ENCODE data around the gene ANKRD13D.
"Not testable (repeated sequence)": the region's sequence is repeated elsewhere in the genome, so short reads cannot be mapped to it uniquely, and the experiment has no call there.

ANKRD13D gene

DNA sequence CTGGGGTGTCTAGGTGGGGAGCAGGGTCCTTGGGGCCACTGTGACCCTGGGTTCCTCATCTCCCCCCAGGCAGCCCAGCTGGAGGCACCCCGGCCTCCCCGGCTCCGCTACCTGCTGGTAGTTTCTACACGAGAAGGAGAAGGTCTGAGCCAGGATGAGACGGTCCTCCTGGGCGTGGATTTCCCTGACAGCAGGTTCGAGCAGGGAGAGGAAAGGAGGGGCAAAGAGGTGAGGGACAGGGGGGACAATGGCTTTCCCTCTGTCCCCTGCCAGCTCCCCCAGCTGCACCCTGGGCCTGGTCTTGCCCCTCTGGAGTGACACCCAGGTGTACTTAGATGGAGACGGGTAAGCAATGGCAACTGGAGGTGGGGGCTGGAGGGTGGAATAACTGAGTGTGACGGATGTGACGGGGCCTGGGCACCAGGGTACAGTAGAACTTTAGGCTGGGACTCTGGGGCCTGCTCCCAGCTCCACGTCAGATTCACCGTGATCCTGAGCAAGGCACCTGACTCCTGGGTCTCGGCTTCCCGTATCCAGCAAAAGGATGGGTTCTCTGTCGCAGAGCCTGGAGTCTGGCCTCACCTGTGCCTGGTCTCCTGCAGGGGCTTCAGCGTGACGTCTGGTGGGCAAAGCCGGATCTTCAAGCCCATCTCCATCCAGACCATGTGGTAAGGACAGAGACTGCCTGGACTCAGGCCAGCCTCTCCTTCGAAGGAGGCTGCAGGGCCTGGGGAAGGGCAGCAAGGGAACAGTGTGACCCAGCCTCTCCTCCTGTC lies 17.9 kb downstream of the ANKRD13D start:
- DNase-seq, result no peak

DNA sequence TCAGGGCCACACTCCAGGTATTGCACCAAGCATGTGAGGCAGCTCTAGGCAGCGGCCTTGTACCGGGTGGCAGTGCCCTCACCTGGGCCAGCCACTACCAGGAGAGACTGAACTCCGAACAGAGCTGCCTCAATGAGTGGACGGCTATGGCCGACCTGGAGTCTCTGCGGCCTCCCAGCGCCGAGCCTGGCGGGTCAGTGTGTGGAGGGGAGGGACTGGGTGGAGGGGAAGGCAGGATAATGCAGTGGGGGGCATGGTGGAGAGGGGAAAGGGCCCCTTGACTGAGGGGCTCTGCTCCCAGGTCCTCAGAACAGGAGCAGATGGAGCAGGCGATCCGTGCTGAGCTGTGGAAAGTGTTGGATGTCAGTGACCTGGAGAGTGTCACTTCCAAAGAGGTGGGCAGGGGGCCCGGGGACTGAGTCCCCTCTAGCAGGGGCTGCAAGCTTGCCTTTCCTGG lies 18.5 kb downstream of the ANKRD13D start:
- DNase-seq, result no peak

DNA sequence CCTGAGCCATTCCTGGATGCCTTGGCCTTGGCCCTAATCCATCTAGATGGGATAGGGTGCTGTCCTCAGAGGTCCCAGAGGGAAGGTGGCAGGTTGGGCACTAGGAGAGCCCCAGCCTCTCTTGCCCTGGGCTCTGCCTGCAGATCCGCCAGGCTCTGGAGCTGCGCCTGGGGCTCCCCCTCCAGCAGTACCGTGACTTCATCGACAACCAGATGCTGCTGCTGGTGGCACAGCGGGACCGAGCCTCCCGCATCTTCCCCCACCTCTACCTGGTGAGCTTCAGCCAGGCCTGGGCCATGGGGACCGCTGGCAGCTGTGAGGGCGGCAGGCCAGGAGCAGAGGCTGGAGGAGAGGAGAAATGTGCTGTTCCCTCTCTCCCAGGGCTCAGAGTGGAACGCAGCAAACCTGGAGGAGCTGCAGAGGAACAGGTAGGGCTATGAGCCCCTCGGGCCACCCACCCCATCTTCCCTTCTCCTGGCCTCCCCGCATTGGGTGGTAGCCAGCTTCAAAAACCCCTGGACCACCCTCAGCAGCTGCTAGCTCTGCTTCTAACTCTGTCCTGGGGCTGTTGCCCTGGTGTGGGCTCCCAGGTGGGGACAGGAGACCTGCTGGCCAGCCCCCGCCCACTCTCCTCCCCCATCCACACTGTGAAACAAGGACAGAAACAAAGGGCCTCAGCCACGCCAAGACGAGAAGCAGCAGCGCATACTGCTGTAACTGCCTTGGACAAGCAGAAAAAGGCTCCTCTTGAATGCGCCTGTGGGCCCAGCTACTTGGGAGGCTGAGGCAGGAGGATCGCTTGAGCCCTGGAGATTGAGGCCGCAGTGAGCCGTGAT lies 19.1 kb downstream of the ANKRD13D start:
- no peak for DNase-seq

DNA sequence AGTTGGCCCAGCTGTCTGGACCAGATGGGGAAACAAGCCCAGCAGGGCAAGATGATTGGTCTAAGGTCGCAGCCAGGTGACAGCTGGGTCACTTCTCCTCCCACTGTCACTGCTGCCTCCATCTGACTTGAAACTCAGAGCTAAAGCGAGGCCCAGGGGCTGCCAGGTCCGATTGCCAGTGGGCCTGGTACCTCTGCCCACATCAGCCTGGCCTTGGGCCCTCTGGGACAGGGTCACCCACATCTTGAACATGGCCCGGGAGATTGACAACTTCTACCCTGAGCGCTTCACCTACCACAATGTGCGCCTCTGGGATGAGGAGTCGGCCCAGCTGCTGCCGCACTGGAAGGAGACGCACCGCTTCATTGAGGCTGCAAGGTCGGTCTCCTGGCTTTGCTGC lies 20.1 kb downstream of the ANKRD13D start:
- no peak for DNase-seq

DNA sequence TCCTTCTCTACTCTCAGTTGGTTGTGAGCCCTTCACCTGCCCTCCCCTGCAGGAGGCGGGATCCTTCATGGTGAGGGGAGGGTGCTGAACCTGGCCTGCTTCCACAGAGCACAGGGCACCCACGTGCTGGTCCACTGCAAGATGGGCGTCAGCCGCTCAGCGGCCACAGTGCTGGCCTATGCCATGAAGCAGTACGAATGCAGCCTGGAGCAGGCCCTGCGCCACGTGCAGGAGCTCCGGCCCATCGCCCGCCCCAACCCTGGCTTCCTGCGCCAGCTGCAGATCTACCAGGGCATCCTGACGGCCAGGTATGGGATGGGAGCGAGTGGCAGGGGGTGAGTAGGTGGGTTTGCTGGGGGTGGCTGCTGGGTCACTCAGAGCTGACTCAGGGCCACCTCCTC lies 20.6 kb downstream of the ANKRD13D start:
- no peak for DNase-seq

DNA sequence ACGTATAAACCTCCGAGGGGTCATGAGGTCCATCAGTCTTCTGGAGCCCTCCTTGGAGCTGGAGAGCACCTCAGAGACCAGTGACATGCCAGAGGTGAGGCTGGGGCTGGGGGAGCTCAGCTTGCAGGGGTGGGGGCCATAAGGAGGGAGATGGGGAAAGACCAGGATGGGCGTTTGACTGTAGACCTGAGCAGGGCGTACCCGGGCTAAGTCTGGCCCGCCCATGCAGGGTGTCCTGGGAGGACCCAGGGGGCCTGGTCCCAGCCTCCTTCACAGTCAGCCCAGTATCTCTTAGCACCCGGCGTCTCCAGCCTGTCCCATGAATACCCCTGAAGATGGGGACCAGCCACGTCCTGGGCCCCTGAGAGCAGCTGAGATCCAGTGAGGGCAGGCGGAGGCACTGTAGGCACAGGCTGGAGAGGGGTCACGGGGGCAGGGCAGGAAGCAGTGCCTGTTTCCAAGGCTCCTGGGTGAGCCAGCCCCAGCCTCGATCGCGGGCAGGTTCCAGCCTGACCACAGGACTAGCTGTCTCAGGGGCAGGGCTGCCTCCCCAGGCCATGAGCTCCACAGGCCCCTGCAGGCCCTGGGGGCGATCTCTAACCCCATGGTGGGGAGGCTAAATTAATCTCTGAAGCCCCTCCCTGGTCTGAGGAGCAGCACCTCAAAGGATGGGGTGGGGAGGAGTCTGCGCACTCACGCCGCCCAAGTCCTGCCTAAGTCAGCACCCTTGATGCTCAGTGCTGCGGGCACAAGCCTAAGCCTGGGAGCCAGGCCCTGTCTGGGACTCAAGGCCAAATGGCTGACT lies 21.3 kb downstream of the ANKRD13D start:
- no peak for DNase-seq

DNA sequence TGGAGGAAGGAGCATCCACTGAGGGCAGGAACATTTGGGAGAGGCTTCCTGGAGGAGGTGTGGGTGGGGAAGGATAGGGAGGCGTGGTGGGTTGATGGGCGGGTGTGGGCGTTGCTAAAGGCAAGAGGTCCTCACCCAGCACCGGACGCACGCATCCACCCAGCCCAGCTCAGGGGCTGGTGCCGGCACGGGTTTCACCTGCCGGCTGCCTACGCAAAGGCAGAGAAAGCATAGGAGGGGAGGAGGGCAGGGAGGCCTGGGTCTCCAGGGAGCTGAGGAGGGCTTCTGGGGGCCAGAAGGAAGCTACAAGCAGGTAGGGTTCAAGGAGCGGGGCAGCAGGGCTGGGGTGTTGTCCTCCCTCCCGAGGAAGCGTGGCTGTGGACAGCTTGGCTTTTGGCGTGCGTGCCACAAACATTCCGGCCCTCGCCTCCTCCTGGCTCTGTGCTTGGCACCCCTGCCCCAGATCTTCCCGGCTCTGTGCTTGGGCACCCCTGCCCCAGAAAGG lies 22.0 kb downstream of the ANKRD13D start:
- DNase-seq, result no peak

DNA sequence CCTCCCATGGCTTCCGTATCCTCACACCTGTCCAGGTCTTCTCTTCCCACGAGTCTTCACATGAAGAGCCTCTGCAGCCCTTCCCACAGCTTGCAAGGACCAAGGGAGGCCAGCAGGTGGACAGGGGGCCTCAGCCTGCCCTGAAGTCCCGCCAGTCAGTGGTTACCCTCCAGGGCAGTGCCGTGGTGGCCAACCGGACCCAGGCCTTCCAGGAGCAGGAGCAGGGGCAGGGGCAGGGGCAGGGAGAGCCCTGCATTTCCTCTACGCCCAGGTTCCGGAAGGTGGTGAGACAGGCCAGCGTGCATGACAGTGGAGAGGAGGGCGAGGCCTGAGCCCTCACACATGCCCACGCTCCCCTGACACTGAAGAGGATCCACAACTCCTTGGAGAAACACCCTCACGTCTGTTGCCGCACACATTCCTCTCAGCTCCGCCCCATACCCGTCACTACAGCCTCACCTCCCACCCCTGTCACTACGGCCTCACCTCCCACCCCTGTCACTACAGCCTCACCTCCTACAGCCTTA lies 22.5 kb downstream of the ANKRD13D start:
- DNase-seq, result peak; percentile 26

DNA sequence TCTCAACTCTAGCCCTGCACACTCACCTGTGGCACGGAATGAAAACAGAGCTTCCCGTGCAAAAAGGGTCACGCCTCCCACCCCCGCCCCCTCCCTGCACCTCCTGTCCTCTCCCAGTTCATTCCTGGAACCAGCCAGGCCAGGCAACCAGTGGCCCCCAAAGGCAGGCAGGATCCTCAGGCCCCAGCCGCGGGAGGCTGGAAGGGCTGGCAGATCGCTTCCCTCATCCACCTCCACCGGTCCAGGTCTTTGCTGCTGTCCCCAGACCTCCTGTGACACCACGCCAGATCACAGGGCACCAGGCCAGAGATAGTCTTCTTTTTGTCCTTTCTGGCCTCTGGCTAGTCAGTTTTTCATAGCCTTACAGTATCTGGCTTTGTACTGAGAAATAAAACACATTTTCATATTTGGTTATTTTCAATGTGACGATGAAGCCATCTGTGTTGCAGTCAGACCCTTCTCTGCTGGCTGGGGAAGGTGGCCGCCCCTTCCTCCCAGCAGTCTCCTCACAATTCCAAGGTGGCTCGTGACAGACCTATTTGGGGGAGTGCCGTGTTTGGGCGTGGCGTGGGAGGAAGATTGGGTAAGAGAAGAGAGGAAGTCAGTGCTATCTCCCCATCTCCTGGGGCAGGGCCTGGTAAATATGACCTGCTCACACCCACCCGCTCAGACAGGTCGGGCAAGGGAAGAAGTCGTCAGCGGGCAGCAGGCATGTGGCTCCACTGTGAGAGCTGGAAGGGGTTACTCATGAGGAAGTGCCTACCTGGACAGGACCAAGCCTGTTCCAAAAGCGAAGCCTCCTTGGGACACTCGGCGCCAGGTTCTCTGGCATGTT lies 23.3 kb downstream of the ANKRD13D start:
- peak; percentile 62 for DNase-seq

DNA sequence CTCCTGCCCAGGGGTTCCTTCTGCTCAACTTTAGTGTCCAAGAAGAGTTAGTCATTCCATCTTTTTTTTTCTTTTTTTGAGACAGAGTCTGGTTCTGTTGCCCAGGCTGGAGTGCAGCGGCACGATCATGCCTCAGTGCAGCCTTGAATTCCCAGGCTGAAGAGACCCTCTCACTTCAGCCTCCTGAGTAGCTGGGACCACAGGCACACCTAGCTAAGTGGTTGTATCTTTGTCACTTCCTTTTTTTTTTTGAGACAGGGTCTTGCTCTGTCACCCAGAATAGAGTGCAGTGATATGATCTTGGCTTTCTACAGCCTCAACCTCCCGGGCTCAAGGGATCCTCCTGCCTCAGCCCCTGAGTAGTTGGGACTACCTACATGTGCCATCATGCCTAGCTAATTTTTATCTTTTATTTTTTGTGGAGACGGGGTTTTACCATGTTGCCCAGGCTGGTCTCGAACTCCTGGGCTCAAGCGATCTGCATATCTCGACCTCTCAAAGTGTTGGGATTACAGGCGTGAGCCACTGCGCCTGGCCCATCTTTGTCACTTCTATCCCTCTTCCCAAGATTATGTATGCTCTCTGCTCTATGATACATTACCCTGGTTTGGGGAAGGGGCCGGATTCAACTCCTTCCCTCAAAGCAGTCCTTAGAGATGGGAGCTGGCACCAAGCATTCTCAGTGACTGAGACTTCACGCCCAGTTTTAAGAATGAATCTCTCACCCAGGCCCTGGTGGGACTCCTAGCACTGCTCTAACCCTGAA lies 24.2 kb downstream of the ANKRD13D start:
- DNase-seq, result no peak

DNA sequence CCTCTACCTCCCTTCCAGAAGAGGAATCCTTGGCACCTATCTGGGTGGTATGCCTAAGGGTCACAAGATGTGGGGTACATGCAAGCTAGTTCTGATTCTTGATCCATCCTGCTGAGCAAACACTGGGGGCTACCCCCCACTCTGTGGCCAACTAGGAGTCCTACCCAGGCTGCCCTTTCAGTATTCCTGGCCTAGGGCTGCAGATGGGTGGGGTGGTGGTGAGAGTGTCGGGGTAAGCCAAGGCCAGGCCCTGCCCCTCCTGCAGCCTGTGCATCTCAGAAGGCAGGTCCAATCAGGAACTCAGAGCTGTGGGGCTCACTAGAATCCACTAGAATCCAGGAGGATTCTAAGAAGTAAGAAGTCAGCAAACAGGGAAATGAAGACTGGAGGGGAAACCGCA lies 25.1 kb downstream of the ANKRD13D start:
- DNase-seq, result no peak

DNA sequence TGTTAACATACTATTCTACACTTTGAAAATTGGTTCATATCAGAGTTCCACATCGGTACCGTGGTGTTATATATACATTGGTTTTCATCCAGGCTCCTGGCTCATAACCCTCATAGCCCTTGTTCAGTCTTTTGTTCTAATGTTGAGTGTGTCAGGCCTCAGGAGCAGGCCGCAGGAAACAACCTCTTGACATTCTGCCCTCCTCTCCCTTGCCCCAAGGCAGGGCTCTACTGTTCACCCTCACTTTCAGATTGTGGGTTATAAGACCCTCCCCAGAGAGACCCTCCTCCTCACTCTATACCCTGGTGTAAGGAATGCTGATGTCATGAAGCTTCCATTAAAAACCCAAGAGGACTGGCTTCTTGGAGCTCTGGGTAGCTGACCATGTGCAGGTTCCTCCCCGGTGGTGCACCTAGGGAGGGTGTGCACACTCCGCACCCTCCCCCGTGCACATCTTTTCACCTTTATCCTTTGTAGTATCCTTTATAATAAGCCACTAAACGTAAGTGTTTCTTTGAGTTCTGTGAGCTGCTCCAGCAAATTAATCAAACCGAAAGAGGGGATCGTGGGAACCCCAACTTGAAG lies 26.3 kb downstream of the ANKRD13D start:
- no peak for DNase-seq

DNA sequence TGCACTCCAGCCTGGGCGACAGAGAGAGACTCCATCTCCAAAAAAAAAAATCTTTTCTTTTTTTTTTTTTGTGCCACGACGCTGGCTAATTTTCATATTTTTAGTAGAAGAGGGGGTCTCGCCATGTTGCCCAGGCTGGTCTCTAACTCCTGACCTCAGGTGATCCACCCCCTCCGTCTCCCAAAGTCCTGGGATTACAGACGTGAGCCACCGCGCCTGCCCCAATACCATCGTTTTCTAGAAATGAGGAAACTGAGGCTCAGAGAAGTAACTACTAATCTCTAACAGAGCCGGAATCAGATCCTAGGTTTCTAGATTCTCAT lies 27.7 kb downstream of the ANKRD13D start:
- DNase-seq, result no peak

DNA sequence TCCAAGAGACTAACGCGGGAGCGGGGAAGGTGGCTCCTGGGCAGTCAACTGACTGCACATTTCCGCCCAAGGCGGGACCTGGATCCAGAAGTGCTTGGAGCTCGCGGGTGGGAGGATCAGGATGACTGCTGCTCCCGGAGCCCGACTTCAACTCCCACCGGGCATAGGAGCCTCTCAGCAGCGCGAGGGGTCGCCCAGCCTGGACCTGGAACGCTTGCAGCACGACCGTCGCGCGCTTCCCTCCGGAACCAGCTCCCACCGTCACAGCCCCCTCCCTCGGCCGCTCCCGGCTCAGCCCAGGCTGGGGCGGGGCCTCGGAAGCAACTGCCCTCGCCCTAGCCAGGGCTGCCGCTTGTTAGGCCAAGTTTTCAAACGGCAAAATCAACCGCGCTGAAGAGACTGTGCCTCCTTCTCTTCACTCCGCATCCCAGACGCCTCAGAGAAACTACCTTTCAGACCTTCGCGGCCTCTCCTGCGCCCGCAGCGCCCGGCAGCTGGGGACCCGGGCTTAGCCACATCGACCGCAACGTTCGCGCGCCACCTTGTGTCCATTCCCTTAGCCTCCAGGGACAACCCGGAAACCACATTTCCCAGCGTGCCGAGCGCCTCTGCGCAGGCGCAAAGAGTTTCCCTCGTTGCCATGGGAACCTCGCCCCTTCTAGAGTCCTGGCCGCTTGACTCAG lies 28.2 kb downstream of the ANKRD13D start:
- peak; percentile 98 for DNase-seq

DNA sequence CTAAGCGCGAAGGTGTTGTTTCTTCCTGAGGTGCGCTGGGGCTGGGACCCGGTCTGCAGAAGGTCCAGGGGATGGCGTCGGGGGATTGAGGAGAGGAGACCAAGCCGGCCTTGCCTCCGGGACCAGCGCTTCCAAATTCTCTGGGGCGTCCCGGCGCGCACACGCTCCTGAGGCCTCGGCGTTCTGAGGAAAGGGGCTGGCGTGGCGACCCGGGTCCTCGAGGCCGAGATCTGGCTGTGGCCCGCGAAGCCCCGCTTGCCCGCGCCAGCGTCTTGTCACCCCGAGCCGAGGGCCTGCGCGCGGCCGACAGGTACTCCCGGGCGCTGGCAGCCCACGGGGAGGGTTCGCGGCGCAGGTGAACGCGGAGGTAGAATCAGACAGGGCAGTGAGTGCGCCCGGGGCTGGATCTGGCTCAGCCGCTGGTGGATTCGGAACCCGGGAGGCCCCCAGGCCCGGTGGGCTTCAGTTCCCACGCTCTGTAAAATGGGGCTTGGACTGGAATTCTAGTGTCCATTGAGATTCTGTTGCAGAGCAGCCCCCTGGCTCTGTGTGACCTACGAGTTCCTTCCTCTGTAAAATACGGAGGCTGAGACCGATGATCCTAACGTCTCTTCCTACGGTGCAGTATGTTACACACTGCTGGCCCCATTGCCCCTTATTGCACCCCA lies 28.9 kb downstream of the ANKRD13D start:
- DNase-seq, result no peak

DNA sequence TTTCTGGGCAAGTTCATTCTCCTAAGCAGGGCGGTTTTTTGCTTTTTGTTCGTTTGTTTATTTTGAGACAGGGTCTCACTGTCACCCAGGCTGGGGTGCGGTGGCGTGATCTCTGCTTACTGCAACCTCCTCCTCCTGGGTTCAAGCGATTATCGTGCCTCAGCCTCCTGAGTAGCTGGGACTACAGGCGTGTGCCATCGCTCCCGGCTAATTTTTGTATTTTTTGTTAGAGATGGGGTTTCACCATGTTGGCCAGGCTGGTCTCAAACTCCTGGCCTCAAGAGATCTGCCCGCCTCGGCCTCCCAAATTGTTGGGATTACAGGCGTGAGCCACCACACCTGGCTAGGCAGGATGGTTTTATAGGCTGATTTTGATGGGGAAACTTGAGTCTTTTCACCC lies 29.8 kb downstream of the ANKRD13D start:
- not testable (repeated sequence) for DNase-seq

DNA sequence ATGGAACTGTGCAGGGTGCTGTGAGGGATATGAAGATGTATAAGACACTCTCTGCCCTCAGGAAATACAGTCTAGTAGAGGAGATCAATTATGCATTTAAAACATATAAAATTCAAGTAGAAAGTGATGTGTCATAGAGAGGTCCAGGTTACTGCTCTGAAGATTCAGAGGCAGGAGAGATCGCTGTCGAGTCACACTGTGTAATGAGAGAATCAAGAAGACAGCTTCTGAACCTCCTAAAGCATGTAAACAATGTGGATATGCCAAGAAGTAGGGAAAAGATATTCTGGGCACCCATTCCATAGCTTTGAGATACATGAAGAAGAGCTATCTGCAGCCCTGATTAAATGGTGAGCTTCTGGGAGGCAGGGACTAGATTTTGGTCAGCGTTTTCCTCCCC lies 30.9 kb downstream of the ANKRD13D start:
- no peak for DNase-seq

DNA sequence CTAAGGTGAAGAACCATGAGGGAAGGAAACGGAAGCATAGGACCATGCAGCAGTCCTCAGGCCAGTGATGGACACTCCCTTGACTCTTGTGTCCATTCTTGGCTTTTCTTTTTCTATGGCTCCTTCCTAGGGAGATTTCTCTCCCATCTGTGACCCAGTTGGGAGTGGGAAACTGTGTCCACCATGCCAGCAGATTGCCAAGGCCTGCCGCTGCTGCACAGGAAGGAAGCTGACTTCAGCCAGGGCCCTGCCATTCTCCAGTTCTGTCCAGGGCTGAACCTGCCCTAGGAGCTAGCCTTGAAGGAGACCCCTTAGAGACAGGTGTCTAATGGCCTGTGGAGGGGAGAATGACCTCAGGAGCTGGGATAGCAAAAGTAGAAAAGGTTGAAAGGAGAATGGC lies 31.6 kb downstream of the ANKRD13D start:
- DNase-seq, result no peak

DNA sequence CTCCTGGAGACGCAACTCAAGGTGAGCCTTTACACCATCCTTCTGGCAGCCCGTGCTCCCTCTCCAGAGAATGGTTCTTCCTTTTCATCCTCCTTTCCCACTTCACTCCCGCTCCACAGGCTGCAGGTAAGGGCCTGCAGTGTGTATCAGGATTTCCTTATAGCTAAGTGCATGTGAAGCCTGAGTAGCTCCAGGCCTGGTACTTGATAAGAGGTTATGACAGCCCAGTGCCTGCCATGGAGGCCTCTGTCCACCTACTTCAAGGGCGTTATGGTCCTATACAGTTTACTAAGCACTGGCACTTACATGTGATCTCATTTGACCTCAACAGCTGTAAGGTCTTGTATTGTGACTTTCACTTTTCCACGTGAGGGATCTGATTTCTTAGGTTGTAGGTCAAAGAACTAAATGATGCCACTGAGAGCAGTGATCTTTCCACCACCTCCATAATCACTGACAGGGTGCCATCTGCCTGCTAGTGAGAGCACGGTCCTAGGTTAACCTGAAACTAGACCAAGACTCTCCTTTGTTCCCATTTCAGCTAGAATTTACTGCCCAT lies 32.3 kb downstream of the ANKRD13D start:
- no peak for DNase-seq
